OCI-LY3 (cell line): ENCODE data around the gene CXXC5.

Experiments
- EZH2phosphoT487 ChIP-seq: fragments of 200-600 bp; shearing (Covaris generic); IDR thresholded peaks from 2 replicates; pipeline ENCODE4 v1.6.1; 2018; ENCODE audit warnings: antibody characterized with exemption, mixed run types, low read depth
- TF ChIP-seq, protein P1 (sequence below): fragments of 200-600, 300-600 bp; sonication (generic); IDR thresholded peaks from 2 replicates; pipeline ENCODE4 v1.5.1; 2014; ENCODE audit warnings: antibody characterized with exemption, low read length, low read depth

DNA sequence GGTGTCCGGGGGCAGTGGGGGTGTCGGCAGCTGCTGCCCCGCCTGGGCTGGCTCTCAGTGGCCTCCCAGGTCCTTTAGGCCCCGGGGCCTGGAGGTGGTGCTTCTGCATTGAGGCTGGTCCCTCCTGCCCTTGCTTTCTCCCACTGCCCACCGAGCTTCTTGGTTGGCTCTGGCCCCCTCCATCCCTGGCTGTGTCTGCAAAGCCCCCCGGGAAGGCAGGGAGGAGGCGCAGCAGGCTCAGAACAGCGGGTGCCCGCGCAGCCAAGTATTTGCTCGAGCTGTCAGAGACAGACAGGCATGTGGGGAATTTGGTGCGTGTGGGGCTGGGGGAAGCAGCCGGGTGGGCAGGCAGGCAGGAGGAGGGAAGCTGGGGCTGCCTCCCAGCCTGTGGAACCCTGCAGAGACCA lies 11.5 kb downstream of the CXXC5 start:
- TF ChIP-seq, protein P1, sequence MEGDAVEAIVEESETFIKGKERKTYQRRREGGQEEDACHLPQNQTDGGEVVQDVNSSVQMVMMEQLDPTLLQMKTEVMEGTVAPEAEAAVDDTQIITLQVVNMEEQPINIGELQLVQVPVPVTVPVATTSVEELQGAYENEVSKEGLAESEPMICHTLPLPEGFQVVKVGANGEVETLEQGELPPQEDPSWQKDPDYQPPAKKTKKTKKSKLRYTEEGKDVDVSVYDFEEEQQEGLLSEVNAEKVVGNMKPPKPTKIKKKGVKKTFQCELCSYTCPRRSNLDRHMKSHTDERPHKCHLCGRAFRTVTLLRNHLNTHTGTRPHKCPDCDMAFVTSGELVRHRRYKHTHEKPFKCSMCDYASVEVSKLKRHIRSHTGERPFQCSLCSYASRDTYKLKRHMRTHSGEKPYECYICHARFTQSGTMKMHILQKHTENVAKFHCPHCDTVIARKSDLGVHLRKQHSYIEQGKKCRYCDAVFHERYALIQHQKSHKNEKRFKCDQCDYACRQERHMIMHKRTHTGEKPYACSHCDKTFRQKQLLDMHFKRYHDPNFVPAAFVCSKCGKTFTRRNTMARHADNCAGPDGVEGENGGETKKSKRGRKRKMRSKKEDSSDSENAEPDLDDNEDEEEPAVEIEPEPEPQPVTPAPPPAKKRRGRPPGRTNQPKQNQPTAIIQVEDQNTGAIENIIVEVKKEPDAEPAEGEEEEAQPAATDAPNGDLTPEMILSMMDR = no peak
- TF ChIP-seq EZH2phosphoT487 = no peak
